ENCODE data around the gene C16orf89.

C16orf89 gene

DNA sequence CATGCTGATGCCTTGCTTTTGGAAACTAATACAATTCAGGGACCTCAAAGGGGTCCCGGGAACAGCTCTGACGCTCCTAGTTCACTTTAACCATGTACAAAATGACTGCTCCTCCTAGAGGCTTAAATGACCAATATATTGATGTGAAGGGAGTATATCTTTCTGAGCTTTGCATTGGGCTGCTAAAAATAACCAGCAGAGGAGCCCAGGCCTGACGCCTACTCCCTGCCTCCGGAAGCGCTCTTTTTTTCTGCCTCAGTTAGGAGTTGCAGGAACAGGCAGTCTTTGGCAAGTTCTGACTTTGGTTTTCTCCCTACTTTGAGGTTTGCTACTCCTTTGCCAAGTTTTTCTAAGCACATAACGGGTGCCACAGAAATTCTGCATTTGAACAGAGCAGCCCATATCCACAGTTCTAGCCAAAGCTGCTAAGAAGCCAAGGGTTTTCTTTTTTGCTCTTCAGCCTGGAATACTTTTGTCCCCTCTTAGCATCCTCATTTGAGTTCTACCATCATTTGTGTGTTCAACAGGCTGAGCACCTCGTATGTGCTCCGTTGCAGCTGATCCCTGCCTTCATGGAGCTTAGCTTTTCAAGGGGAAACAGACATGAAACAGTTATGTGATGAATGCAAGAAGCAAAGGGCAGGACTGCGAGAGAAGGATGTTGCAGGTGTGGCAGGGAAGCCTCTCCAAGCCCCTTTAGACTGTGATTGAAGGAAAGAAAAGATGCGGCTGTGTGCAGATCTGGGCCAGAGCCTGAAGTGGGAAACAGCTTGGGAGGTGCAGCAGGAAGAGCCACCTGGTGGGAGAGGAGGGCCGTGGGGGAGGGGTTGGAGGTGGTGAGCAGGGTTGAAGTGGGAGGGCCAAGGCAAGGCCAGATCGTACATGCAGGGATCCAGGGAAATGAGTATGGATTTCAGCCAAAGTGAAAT lies 29.3 kb downstream of the C16orf89 start:
- DNase-seq (ENCODE audit: extremely low read depth, low read depth) = no peak

DNA sequence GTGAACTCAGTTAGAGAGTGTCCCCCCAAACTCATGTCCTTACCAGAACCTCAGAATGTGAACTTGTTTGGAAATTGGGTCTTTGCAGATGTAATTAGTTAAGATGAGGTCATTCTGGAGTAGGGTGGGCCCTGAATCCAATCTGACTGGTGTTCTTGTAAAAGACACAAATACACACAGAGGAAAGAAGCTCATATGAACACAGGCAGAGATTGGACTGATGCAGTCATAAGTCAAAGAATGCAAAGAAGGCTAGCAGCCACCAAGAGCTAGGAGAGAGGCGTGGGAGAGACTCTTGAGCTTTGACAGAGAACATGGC lies 29.9 kb downstream of the C16orf89 start:
- no peak overlapping the region for H3K4me3 ChIP-seq (replicated peaks; ENCODE audit: low read depth, low read length)
- DNase-seq (ENCODE audit: extremely low read depth, low read depth) = no peak
- TF ChIP-seq, protein P1, sequence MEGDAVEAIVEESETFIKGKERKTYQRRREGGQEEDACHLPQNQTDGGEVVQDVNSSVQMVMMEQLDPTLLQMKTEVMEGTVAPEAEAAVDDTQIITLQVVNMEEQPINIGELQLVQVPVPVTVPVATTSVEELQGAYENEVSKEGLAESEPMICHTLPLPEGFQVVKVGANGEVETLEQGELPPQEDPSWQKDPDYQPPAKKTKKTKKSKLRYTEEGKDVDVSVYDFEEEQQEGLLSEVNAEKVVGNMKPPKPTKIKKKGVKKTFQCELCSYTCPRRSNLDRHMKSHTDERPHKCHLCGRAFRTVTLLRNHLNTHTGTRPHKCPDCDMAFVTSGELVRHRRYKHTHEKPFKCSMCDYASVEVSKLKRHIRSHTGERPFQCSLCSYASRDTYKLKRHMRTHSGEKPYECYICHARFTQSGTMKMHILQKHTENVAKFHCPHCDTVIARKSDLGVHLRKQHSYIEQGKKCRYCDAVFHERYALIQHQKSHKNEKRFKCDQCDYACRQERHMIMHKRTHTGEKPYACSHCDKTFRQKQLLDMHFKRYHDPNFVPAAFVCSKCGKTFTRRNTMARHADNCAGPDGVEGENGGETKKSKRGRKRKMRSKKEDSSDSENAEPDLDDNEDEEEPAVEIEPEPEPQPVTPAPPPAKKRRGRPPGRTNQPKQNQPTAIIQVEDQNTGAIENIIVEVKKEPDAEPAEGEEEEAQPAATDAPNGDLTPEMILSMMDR (IDR thresholded peaks at IDR 0.05; ENCODE audit: low read depth, low read length, missing control alignments) = no peak

More for the DNA sequence above, 29.3 kb downstream of the C16orf89 start:
- TF ChIP-seq, protein P1 (IDR thresholded peaks at IDR 0.05; ENCODE audit: low read depth, low read length, missing control alignments) = no peak
- no peak overlapping the region for H3K4me3 ChIP-seq (replicated peaks; ENCODE audit: low read depth, low read length)

DNA sequence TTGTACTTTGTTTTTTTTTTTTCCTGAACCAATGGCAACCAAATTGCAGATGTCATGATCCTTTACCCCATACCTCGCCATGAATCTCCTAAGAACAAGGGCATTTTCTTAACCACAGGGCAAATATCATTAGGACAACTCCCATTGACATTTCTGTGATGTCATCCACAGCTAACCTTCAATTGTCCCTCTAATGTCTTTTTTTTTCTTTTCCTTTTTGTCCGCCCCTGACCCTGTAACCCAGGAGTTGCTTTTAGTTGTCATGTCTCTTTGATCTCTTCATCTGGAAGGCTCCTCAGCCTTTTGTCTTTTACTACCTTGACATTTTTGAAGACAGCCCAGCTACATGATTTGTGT lies 31.6 kb downstream of the C16orf89 start:
- H3K4me3 ChIP-seq (replicated peaks; ENCODE audit: low read depth, low read length) = peak overlapping the region; percentile 74
- TF ChIP-seq, protein P1 (IDR thresholded peaks at IDR 0.05; ENCODE audit: low read depth, low read length, missing control alignments) = no peak
- no peak for DNase-seq (ENCODE audit: extremely low read depth, low read depth)

DNA sequence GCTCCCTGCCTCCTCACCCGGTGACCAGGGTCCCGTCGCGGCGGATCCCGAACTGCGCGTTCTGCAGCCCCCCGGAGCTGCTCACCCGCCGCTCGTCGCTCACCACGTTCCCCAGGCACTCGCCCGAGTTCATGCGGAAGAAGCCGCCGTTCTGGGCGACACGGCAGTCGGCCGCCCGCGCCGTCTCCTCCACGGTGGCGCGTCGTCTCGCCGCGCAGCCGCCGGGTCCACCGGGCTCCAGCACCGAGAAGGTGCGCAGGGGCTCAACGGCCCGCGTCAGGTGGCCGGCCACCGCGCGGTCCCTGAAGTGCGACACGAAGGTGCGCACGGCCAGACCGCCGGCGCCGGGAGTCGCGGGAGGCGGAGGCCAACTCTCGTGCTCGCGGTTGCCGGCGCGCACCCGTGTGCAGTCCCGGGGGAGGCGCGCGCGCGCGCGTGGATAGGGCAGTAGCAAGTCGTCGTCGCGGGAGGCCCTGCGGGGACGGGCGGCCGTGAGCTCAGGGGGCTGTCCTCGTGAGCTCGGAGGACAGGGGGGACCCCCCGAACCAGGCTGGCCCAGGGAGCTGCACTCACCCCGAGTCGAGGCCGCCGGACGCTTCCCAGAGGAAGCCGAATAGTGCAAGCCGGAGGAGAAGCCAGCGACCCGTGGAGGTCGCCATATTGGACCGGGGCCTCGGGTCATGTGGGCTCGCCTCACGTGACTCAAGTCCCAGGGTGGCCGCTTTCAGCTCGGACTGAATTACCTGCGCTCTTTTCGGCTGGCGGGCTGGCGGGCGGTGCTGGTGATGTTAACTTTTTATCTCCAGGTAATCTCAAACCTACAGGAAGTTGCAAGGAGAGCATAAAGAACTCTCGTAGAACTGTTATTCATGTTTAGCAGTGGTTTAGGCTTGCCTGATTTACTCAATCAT lies 32.2 kb downstream of the C16orf89 start, which contains the start of gene NAGPA:
TSS of gene NAGPA (minus strand) at position 680 of the 911 bp plus-strand sequence. CDS start at position 659, 21 bp downstream.
- no peak for DNase-seq (ENCODE audit: extremely low read depth, low read depth)
- TF ChIP-seq, protein P1 (IDR thresholded peaks at IDR 0.05; ENCODE audit: low read depth, low read length, missing control alignments) = no peak
- H3K4me3 ChIP-seq (replicated peaks; ENCODE audit: low read depth, low read length) = peak within 1 kb of the TSS; percentile 74

DNA sequence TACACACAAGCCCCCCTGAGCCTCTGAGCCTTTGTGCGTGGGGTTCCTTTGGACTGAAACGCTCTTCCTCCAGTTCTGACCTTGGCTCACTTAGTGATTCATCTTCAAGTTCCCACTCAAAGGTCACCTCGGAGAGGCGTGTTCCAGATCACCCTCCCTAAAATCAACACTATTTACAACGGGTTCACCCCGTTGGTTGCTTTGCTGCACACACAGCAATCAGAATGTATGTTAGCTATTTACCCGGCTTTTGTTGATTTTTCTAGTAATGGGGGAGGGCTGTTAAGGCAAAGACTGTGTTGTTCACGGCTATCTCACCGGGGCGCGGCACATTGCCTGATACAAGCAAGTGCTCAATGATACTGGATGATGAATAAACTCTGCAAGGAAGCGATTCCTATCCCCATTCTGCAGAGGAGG lies 33.0 kb downstream of the C16orf89 start:
- H3K4me3 ChIP-seq (replicated peaks; ENCODE audit: low read depth, low read length) = peak overlapping the region; percentile 74
- TF ChIP-seq, protein P1 (IDR thresholded peaks at IDR 0.05; ENCODE audit: low read depth, low read length, missing control alignments) = no peak
- DNase-seq (ENCODE audit: extremely low read depth, low read depth) = no peak

DNA sequence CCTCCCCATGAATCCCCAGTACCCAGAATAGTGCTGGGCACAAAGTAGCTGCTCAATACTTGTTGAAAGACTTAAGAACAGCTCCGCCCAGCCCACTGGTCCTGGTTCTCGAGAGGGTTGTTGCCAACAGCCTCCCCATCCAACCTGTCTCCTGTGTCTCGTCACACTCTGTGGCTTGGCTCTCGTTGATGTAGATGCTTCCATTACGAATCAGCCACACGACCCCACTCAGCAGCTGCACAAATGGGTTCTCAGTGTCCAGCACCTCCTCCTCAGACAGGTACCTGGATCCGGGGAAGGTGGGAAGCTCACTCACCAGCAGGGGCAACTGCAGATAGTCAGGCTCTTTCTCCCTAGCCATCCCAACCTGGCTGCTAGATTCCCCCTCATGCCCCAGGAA lies 34.2 kb downstream of the C16orf89 start:
- H3K4me3 ChIP-seq (replicated peaks; ENCODE audit: low read depth, low read length) = no peak overlapping the region
- DNase-seq (ENCODE audit: extremely low read depth, low read depth) = no peak
- TF ChIP-seq, protein P1 (IDR thresholded peaks at IDR 0.05; ENCODE audit: low read depth, low read length, missing control alignments) = no peak
